Upper lobe of left lung (tissue), 4 donors: Measurements from ENCODE around the gene ROBO3.

Experiments
- POLR2A ChIP-seq, 4 donors: fragments of 450-650 bp; IDR thresholded peaks; one replicate each; pipeline ENCODE4 v1.5.1; 2016 to 2017; ENCODE audit warnings: antibody characterized with exemption in 4 of 4, mild to moderate bottlenecking in 2 of 4
- TF ChIP-seq, protein P1 (sequence below), 6 experiments: fragments of 450-650 bp in 4 of 6; fragments of 200-600 bp in 2 of 6; sonication (generic) in 2 of 6; IDR thresholded peaks; one replicate each; pipeline ENCODE4 v1.5.1; 2016 to 2019; ENCODE audit warnings: antibody characterized with exemption in 6 of 6

DNA sequence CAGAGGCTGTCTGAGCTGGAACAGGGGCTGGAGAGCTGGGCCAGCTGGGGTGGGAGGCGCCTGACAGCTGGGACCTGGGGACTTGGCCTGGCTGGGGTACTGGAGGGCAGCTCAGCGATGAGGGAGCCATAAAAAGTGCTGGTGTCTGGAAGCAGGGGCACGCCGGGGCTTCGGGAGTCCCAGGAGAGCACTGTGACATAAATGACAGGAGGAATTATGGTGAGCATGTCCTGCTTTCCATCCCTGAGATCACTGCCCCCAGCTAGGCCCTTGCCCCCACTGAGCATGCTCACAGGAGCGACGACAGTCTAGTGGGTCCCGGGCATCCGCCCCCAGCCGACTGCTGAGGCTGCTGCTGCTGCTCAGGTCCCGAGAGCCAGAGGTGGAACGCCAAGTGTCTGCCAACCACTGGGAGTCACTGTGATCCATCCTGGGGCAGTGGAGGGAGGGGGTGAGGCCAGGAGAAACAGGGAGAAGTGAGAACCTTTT lies 26.2 kb downstream of the ROBO3 start:
- TF ChIP-seq, protein P1, sequence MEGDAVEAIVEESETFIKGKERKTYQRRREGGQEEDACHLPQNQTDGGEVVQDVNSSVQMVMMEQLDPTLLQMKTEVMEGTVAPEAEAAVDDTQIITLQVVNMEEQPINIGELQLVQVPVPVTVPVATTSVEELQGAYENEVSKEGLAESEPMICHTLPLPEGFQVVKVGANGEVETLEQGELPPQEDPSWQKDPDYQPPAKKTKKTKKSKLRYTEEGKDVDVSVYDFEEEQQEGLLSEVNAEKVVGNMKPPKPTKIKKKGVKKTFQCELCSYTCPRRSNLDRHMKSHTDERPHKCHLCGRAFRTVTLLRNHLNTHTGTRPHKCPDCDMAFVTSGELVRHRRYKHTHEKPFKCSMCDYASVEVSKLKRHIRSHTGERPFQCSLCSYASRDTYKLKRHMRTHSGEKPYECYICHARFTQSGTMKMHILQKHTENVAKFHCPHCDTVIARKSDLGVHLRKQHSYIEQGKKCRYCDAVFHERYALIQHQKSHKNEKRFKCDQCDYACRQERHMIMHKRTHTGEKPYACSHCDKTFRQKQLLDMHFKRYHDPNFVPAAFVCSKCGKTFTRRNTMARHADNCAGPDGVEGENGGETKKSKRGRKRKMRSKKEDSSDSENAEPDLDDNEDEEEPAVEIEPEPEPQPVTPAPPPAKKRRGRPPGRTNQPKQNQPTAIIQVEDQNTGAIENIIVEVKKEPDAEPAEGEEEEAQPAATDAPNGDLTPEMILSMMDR (IDR thresholded peaks at IDR 0.05), result no peak
- no peak for TF ChIP-seq POLR2A (IDR thresholded peaks at IDR 0.05)
